ENCODE data around the gene KRTAP24-1. TPM values are rescaled to one million over a fixed set of nuclear protein-coding genes. Genes with fewer than 3 reads are reported as not detected.

Gene KRTAP24-1
- not detected in 2 replicates for total RNA-seq

GRCh38 chr21:30282850-30283249 lies at the start of gene KRTAP24-1:
Gene KRTAP24-1 (minus strand): TSS chr21:30282950. CDS start chr21:30282932, 18 bp downstream.
- DNase-seq: no peak

GRCh38 chr21:30329203-30329875 lies 46.6 kb upstream of the KRTAP24-1 start:
- no peak for DNase-seq

- no peak for DNase-seq
Observed at GRCh38 chr21:30326390-30326789, 43.6 kb upstream of the KRTAP24-1 start.

GRCh38 chr21:30320215-30320614 lies 37.5 kb upstream of the KRTAP24-1 start, which contains the start of gene KRTAP26-1:
Gene KRTAP26-1 (minus strand): TSS chr21:30320315. CDS start chr21:30320035, 280 bp downstream.
- DNase-seq: no peak

- no peak for DNase-seq
Observed at GRCh38 chr21:30315701-30316100, 33.0 kb upstream of the KRTAP24-1 start.

GRCh38 chr21:30306884-30307283 lies 24.1 kb upstream of the KRTAP24-1 start:
- no peak for DNase-seq

- DNase-seq: no peak
Observed at GRCh38 chr21:30305136-30305535, 22.4 kb upstream of the KRTAP24-1 start.

GRCh38 chr21:30289215-30289614 lies 6.5 kb upstream of the KRTAP24-1 start, which contains the start of gene KRTAP25-1:
Gene KRTAP25-1 (minus strand): TSS chr21:30289514. CDS start chr21:30289490, 24 bp downstream.
- DNase-seq: no peak

- no peak for DNase-seq
Observed at GRCh38 chr21:30271611-30272010, 11.1 kb downstream of the KRTAP24-1 start.

- no peak for DNase-seq
Observed at GRCh38 chr21:30271156-30271555, 11.6 kb downstream of the KRTAP24-1 start.

- no peak for DNase-seq
Observed at GRCh38 chr21:30269803-30270530, 12.8 kb downstream of the KRTAP24-1 start.

GRCh38 chr21:30268608-30269197 lies 14.0 kb downstream of the KRTAP24-1 start:
- no peak for DNase-seq

- no peak for DNase-seq
Observed at GRCh38 chr21:30257773-30258172, 25.0 kb downstream of the KRTAP24-1 start.

- no peak for DNase-seq
Observed at GRCh38 chr21:30256100-30256499, 26.6 kb downstream of the KRTAP24-1 start.

GRCh38 chr21:30255679-30256078 lies 27.1 kb downstream of the KRTAP24-1 start:
- DNase-seq: no peak

GRCh38 chr21:30251781-30252180 lies 31.0 kb downstream of the KRTAP24-1 start:
- no peak for DNase-seq

GRCh38 chr21:30249936-30250335 lies 32.8 kb downstream of the KRTAP24-1 start:
- DNase-seq: no peak

GRCh38 chr21:30248844-30249243 lies 33.9 kb downstream of the KRTAP24-1 start:
- no peak for DNase-seq

GRCh38 chr21:30245061-30245460 lies 37.7 kb downstream of the KRTAP24-1 start:
- DNase-seq: no peak

- DNase-seq: no peak
Observed at GRCh38 chr21:30243691-30244090, 39.1 kb downstream of the KRTAP24-1 start.

- DNase-seq: no peak
Observed at GRCh38 chr21:30240661-30241060, 42.1 kb downstream of the KRTAP24-1 start.

- no peak for DNase-seq
Observed at GRCh38 chr21:30238168-30238567, 44.6 kb downstream of the KRTAP24-1 start.

- no peak for DNase-seq
Observed at GRCh38 chr21:30234643-30235042, 48.1 kb downstream of the KRTAP24-1 start.

GRCh38 chr21:30234050-30234449 lies 48.7 kb downstream of the KRTAP24-1 start:
- DNase-seq: no peak
